HepG2 (cell line): Measurements from ENCODE around the gene SENP7. TPM values are rescaled to one million over a fixed set of nuclear protein-coding genes. Genes with fewer than 3 reads are reported as not detected.

Experiments
- AKNA ChIP-seq: sonication (generic); formaldehyde crosslinking; IDR thresholded peaks from 2 replicates; pipeline ENCODE4 v1.4.0; 2020; ENCODE audit warnings: missing genetic modification reagents, borderline replicate concordance
- CHD4 ChIP-seq: fragments of 200-600 bp; sonication (generic); IDR thresholded peaks from 2 replicates; pipeline ENCODE4 v1.7.0; 2017; ENCODE audit warnings: mild to moderate bottlenecking, low read length, borderline replicate concordance
- DMAP1 ChIP-seq: IDR thresholded peaks from 2 replicates; pipeline ENCODE4 v1.6.1; 2016
- KLF6 ChIP-seq: IDR thresholded peaks from 2 replicates; pipeline ENCODE4 v1.8.0; 2016; ENCODE audit warnings: missing biosample characterization, missing genetic modification reagents
- POLR2AphosphoS2 ChIP-seq: IDR thresholded peaks from 2 replicates; pipeline ENCODE4 v1.6.1; 2011; ENCODE audit warnings: low read depth, low read length, improper control_type of control experiment
- PRDM10 ChIP-seq: sonication (generic); formaldehyde crosslinking; IDR thresholded peaks from 2 replicates; pipeline ENCODE4 v1.4.0; 2020; ENCODE audit warnings: low read depth, missing genetic modification reagents
- SNAPC4 ChIP-seq: sonication (generic); formaldehyde crosslinking; IDR thresholded peaks from 2 replicates; pipeline ENCODE4 v1.4.0; 2020; ENCODE audit warnings: mild to moderate bottlenecking, missing genetic modification reagents
- ZNF580 ChIP-seq: IDR thresholded peaks from 2 replicates; pipeline ENCODE4 v1.6.1; 2016; ENCODE audit warnings: low read depth, borderline replicate concordance
- ZNF639 ChIP-seq: conservative IDR thresholded peaks from 2 replicates; pipeline ENCODE4 v1.6.1; 2018; ENCODE audit warnings: missing genetic modification reagents
- polyA plus RNA-seq, 8 experiments: library from polyadenylated mRNA; depleted of rRNA in 3 of 8; stranded (reverse) in 7 of 8; unstranded in 1 of 8; fragments of >200 nt; fragmentation: Illumina TruSeq in 4 of 8; extraction: Trizol in 4 of 8; gene quantifications; 2 replicates each; pipeline versions ENCODE4 v1.2.1 to v1.2.3, GENCODE V29; 2011 to 2016; ENCODE audit warnings: low read depth in 4 of 8, missing spikeins in 1 of 8, mixed read lengths in 1 of 8; ENCODE audit not compliant: insufficient read depth in 1 of 8
- total RNA-seq, 5 experiments: library from RNA; depleted of rRNA; stranded (reverse); fragments of >200 nt; fragmentation: Illumina TruSeq; extraction: Trizol; gene quantifications; 2 replicates each; pipeline ENCODE4 v1.2.3, GENCODE V29; 2016; ENCODE audit warnings: low read depth in 1 of 5

The SENP7 gene
- total and polyA plus RNA-seq, 2 of the 13 experiments (the other 11 are each of a cell fraction or from before 2014, with no cell fraction given) = 9.1 to 10.3 TPM

- TF ChIP-seq PRDM10 (CRISPR knock-in tag) = no peak
- no peak for TF ChIP-seq KLF6 (CRISPR knock-in tag)
- TF ChIP-seq SNAPC4 = no peak
- no peak for TF ChIP-seq POLR2AphosphoS2
- no peak for TF ChIP-seq CHD4
- TF ChIP-seq ZNF639 (CRISPR knock-in tag) = no peak
- TF ChIP-seq AKNA (CRISPR knock-in tag) = no peak
- TF ChIP-seq DMAP1 = no peak
- TF ChIP-seq ZNF580 = no peak
Measured at GRCh38 chr3:101548527-101549105, 35.6 kb upstream of the SENP7 start (continued).
